GM23248 (cell line): ENCODE measurements around the gene RGS19. TPM values are rescaled to one million over a fixed set of nuclear protein-coding genes. Genes with fewer than 3 reads are reported as not detected.

ENCODE experiments used
- DNase-seq: peaks from one replicate; pipeline ENCODE4 v3.0.0-alpha.2; 2015
- H2AFZ ChIP-seq: fragments of 200-600 bp; sonication (generic); 2 replicates; pipeline ENCODE4 v1.6.1; 2016; ENCODE audit warnings: antibody characterized with exemption
- H3F3A ChIP-seq: fragments of 200-600 bp; sonication (generic); 2 replicates; pipeline ENCODE4 v1.6.1; 2016; ENCODE audit warnings: mild to moderate bottlenecking, antibody characterized with exemption, mixed run types; ENCODE audit not compliant: insufficient read depth
- H3K27ac ChIP-seq: fragments of 200-600 bp; sonication (generic); 2 replicates; pipeline ENCODE4 v1.5.1; 2016; ENCODE audit warnings: mild to moderate bottlenecking
- H3K27me3 ChIP-seq: fragments of 200-600 bp; sonication (generic); replicated peaks from 2 replicates; pipeline ENCODE4 v1.6.1; 2016; ENCODE audit warnings: mild to moderate bottlenecking; ENCODE audit not compliant: insufficient read depth
- H3K36me3 ChIP-seq: fragments of 200-600 bp; sonication (generic); 2 replicates; pipeline ENCODE4 v1.6.1; 2016; ENCODE audit warnings: low read depth, mild to moderate bottlenecking
- H3K4me1 ChIP-seq: fragments of 200-600 bp; sonication (generic); 2 replicates; pipeline ENCODE4 v1.6.1; 2016; ENCODE audit warnings: mild to moderate bottlenecking; ENCODE audit not compliant: insufficient read depth
- H3K4me2 ChIP-seq: fragments of 200-600 bp; sonication (generic); one replicate; pipeline ENCODE4 v1.6.1; 2016; ENCODE audit warnings: mild to moderate bottlenecking; ENCODE audit not compliant: unreplicated experiment
- H3K4me3 ChIP-seq: fragments of 200-600 bp; sonication (generic); 2 replicates; pipeline ENCODE4 v1.5.1; 2016; ENCODE audit warnings: mild to moderate bottlenecking
- H3K79me2 ChIP-seq: fragments of 200-600 bp; sonication (generic); 2 replicates; pipeline ENCODE4 v1.6.1; 2016; ENCODE audit warnings: mild to moderate bottlenecking; ENCODE audit not compliant: insufficient read depth
- H3K9ac ChIP-seq: fragments of 200-600 bp; sonication (generic); 2 replicates; pipeline ENCODE4 v1.6.1; 2016; ENCODE audit warnings: mild to moderate bottlenecking
- H3K9me2 ChIP-seq: fragments of 200-600 bp; sonication (generic); 2 replicates; pipeline ENCODE4 v1.6.1; 2016; ENCODE audit warnings: mixed run types, mild to moderate bottlenecking, moderate library complexity; ENCODE audit not compliant: insufficient read depth
- H3K9me3 ChIP-seq: fragments of 200-600 bp; sonication (generic); one replicate; pipeline ENCODE4 v1.6.1; 2017; ENCODE audit warnings: low read depth
- H4K20me1 ChIP-seq: fragments of 200-600 bp; sonication (generic); 2 replicates; pipeline ENCODE4 v1.6.0; 2016; ENCODE audit not compliant: insufficient read depth
- EZH2 ChIP-seq: fragments of 200-600 bp; sonication (generic); IDR thresholded peaks from 2 replicates; pipeline ENCODE4 v1.6.1; 2018; ENCODE audit warnings: antibody characterized with exemption, mild to moderate bottlenecking; ENCODE audit not compliant: insufficient read depth, poor library complexity, severe bottlenecking
- EZH2phosphoT487 ChIP-seq: fragments of 200-600 bp; sonication (generic); IDR thresholded peaks from 2 replicates; pipeline ENCODE4 v1.6.1; 2018; ENCODE audit warnings: antibody characterized with exemption, moderate library complexity, mild to moderate bottlenecking, low read depth; ENCODE audit not compliant: insufficient read depth
- WGBS, 2 experiments: methylation state at CpG; one replicate each; pipeline ENCODE4 v1.1.6; 2015 to 2017; ENCODE audit warnings: low lambda C conversion rate in 2 of 2, low coverage in 1 of 2; ENCODE audit errors: missing lambda C conversion rate in 2 of 2; 5-methylcytosine and 5-hydroxymethylcytosine counted together
- in situ Hi-C: fragments of 300-500 bp; cut with MboI; formaldehyde crosslinking; loops from 2 replicates; pipeline ENCODE4 v1.15.0; 2020
- polyA plus RNA-seq: library from polyadenylated mRNA; unstranded; fragments of >200 nt; fragmentation: Nextera tagmentation; extraction: Ambion mirVana; gene quantifications from 2 replicates; pipeline ENCODE4 v1.2.1, GENCODE V29; 2016
- total RNA-seq: library from RNA; depleted of rRNA; stranded (reverse); fragments of >200 nt; shearing (Covaris generic); gene quantifications from 2 replicates; pipeline ENCODE4 v1.2.3, GENCODE V29; 2014

Gene RGS19
- total and polyA plus RNA-seq, 2 experiments from 2014 or later, result 13.2 to 18.7 TPM

DNA sequence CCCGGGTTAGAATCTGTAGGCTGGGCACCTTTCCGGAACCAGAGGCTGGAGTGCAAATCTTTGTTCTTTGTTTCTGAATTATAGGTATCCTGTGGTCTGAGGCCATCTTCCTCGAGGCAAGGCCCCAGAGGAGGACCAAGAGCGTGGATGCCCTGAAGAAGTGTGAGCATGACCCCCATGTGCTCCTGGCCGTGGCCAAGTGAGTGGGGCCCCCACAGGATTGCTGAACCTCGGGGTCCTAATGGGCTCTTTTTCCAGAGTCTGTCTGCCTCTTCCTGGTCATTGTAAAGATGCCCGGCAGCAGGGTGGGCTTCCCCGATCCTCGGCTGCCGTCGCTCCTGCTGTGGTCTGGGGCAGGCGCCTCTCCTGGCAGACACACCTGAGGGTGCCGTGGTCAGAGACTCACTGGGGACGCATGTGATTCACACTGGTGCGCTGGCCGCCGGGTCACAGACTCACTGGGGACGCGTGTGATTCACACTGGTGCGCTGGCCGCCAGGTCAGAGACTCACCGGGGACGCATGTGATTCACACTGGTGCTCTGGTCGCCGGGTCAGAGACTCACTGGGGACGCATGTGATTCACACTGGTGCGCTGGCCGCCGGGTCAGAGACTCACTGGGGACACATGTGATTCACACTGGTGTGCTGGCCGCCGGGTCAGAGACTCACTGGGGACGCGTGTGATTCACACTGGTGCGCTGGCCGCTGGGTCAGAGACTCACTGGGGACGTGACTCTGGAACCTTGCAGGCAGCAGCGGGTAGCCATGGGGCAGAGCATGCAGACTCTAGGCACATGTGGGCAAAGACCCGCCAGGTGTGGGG lies 49.8 kb downstream of the RGS19 start:
- Histone ChIP-seq H3K4me2 (no peak overlapping the region), H3K79me2 (no peaks in the 10 kb centered on the region), H3K36me3 (peaks cover 18% of the 10 kb centered on the region; the same call in 1 of the 2 replicates), H3K9me3 (no peaks in the 10 kb centered on the region), H3F3A (no peaks in the 10 kb centered on the region), H3K27me3 (no peaks in the 10 kb centered on the region), H3K4me3 (no peak overlapping the region), H4K20me1 (no peaks in the 10 kb centered on the region), H3K27ac (no peak overlapping the region), H3K9me2 (no peaks in the 10 kb centered on the region), H2AFZ (no peak overlapping the region), H3K4me1 (no peaks in the 10 kb centered on the region), H3K9ac (no peak overlapping the region)
- in situ Hi-C loops, result no loop called here
- DNase-seq, result no peak
- TF ChIP-seq EZH2 (no peak), EZH2phosphoT487 (no peak)
- WGBS, 2 experiments, result 92 to 95% methylated on average over 33 to 38 of the region's 38 CpGs

DNA sequence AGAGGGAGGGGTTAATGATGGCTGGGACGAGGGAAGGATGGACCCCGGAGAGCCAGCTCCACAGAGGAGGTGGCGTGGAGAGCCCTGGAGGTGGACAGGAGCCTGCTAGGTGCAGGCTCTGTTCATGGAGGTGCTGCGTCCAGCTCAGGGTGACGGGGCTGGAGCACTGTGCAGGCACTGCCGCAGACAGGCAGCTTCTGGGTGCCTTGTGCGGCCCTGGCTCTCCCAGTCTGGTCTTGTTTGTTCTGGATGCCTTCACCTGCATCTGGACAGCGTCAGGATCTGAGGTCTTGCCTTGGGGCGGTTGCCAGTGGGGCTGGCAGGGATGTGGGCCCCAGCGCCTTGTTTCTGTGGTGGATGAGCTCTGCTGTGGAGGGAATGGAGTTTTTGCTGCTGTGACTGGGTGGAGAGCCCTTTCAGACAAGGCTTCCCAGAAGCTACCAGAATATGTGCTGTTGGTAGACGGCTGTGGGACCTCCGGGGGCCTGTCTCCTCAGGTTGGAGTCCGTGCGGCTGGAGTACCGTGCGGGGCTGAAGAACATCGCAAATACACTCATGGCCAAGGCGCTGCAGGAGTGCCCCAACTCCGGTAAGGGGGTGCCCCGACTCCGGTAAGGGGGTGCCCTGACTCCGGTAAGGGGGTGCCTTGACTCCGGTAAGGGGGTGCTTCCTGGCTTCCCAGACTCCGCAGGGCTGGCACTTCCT lies 51.2 kb downstream of the RGS19 start:
- no peaks in the 10 kb centered on the region for H3K9me3 ChIP-seq
- in situ Hi-C loops, result no loop called here
- H3K27me3 ChIP-seq, result no peaks in the 10 kb centered on the region
- H3K4me3 ChIP-seq, result no peak overlapping the region
- no peak for TF ChIP-seq EZH2phosphoT487
- no peak for TF ChIP-seq EZH2
- H3K4me1 ChIP-seq, result no peaks in the 10 kb centered on the region
- no peak for DNase-seq
- no peak overlapping the region for H3K4me2 ChIP-seq
- H2AFZ ChIP-seq, result no peak overlapping the region
- H3F3A ChIP-seq, result no peaks in the 10 kb centered on the region
- no peaks in the 10 kb centered on the region for H4K20me1 ChIP-seq
- no peak overlapping the region for H3K9ac ChIP-seq
- no peaks in the 10 kb centered on the region for H3K79me2 ChIP-seq
- H3K9me2 ChIP-seq, result no peaks in the 10 kb centered on the region
- no peak overlapping the region for H3K27ac ChIP-seq
- 93% methylated on average over 24 of the region's 24 CpGs for WGBS, 2 experiments
- H3K36me3 ChIP-seq, result peaks cover 23% of the 10 kb centered on the region; the same call in 1 of the 2 replicates

DNA sequence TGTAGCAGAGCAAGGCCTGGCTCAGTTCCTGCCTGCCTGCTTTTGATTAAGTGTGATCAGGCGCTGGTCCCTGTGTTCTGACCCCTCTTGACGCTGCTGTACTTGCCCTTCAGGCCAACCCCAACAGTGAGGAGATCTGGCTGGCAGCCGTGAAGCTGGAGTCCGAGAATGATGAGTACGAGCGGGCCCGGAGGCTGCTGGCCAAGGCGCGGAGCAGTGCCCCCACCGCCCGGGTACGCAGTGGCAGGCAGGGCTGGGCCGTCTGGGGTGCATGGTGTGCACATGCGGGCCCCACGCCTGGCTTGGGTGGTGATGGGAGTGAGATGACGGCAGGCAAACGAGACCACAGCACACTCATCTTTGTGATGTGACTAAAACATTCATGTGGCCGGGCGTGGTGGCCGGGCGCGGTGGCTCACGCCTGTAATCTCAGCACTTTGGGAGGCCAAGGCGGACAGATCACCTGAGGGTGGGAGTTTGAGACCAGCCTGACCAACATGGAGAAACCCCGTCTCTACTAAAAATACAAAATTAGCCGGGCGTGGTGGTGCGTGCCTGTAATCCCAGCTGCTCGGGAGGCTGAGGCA lies 53.4 kb downstream of the RGS19 start:
- in situ Hi-C loops, result no loop called here
- TF ChIP-seq EZH2 (no peak), EZH2phosphoT487 (no peak)
- Histone ChIP-seq H3K9me2 (no peaks in the 10 kb centered on the region), H3K4me2 (no peak overlapping the region), H3K27me3 (no peaks in the 10 kb centered on the region), H3K9me3 (no peaks in the 10 kb centered on the region), H3K4me1 (no peaks in the 10 kb centered on the region), H3F3A (no peaks in the 10 kb centered on the region), H4K20me1 (no peaks in the 10 kb centered on the region), H3K36me3 (peaks cover 28% of the 10 kb centered on the region; the same call in 1 of the 2 replicates), H3K79me2 (no peaks in the 10 kb centered on the region), H3K4me3 (no peak overlapping the region), H2AFZ (no peak overlapping the region), H3K9ac (no peak overlapping the region), H3K27ac (no peak overlapping the region)
- WGBS, 2 experiments, result 61 to 64% methylated on average over 27 to 29 of the region's 29 CpGs
- DNase-seq, result no peak

DNA sequence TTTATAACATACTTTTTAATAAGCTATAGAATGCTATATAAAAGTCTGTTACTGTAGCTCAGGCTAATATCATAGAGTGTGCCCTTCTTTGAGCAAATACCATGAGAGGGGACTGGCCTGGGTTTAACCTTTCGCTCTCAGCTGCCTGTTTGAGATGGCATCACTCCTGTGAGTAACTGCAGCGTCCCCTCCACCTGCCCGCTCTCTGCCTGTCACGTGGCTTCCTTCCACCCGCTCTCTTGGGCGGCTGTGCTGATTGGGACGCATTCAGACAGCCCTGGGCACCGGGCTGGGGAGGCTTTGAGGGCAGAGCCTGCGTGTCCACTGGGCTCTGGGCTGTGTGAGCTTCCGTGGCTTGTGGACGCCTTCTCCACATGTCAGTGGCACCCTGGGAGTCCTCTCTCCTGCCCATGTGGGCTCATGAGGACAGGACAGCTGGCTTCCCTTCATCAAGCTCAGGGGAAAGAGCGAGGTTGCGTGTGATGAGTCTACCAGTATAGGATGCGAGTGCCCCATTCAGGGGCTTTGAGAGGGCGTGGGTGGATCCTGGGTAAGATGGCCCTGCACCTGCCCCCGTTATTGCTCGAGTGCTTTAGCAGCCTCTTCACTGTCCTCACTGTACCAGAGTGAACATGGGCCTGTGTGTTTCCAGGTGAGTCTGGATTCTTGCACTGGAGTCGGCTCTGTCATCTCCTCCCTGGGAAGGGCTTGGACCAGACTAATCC lies 54.1 kb downstream of the RGS19 start:
- 86 to 89% methylated on average over 18 of the region's 18 CpGs for WGBS, 2 experiments
- DNase-seq, result no peak
- no peaks in the 10 kb centered on the region for H4K20me1 ChIP-seq

More for the DNA sequence above, 54.1 kb downstream of the RGS19 start:
- in situ Hi-C loops, result no loop called here
- Histone ChIP-seq H3K79me2 (no peaks in the 10 kb centered on the region), H3K9me2 (no peaks in the 10 kb centered on the region), H2AFZ (no peak overlapping the region), H3K27me3 (no peaks in the 10 kb centered on the region), H3F3A (no peaks in the 10 kb centered on the region), H3K4me1 (no peaks in the 10 kb centered on the region), H3K27ac (no peak overlapping the region), H3K9me3 (no peaks in the 10 kb centered on the region), H3K36me3 (peaks cover 28% of the 10 kb centered on the region; the same call in 1 of the 2 replicates), H3K4me2 (no peak overlapping the region), H3K4me3 (no peak overlapping the region), H3K9ac (no peak overlapping the region)
- TF ChIP-seq EZH2phosphoT487 (no peak), EZH2 (no peak)
